Psoas muscle (tissue), 8 donors: ENCODE measurements around the gene C11orf58. TPM values are rescaled to one million over a fixed set of nuclear protein-coding genes. Genes with fewer than 3 reads are reported as not detected.

Source experiments
- ATAC-seq, 4 donors: fragments of 200-7000 bp; cut with Tn5 transposase; one replicate each; pipeline ENCODE4 v1.9.1; 2020; ENCODE audit warnings: moderate library complexity in 3 of 4, mild to moderate bottlenecking in 2 of 4
- DNase-seq, 2 donors: peaks; one replicate each; pipeline ENCODE4 v3.0.0-alpha.2; 2020
- H3K27ac ChIP-seq: fragments of 200-600 bp; one replicate; pipeline ENCODE4 v1.8.0; 2022
- H3K27me3 ChIP-seq, 3 donors: fragments of 200-600 bp in 1 of 3; one replicate each; pipeline versions ENCODE4 v1.6.1 to v1.8.0; 2013 to 2022; ENCODE audit warnings: low read length in 2 of 3, mild to moderate bottlenecking in 2 of 3, moderate library complexity in 1 of 3; ENCODE audit not compliant: insufficient read depth in 3 of 3
- H3K36me3 ChIP-seq, 2 donors: fragments of 200-600 bp in 1 of 2; one replicate each; pipeline versions ENCODE4 v1.6.1 to v1.8.0; 2013 to 2022; ENCODE audit warnings: low read depth in 1 of 2, mild to moderate bottlenecking in 1 of 2, moderate library complexity in 1 of 2; ENCODE audit not compliant: insufficient read depth in 1 of 2
- H3K4me1 ChIP-seq: fragments of 200-600 bp; one replicate; pipeline ENCODE4 v1.8.0; 2022
- H3K4me3 ChIP-seq: fragments of 200-600 bp; one replicate; pipeline ENCODE4 v1.8.0; 2022; ENCODE audit warnings: mild to moderate bottlenecking
- H3K9me3 ChIP-seq: fragments of 200-600 bp; one replicate; pipeline ENCODE4 v1.8.0; 2022
- CTCF ChIP-seq: fragments of 200-600 bp; IDR thresholded peaks from one replicate; pipeline ENCODE4 v1.8.0; 2022; ENCODE audit warnings: antibody characterized with exemption
- WGBS, 3 donors: extraction: QIAGEN DNeasy Blood & Tissue Kit; methylation state at CpG; one replicate each; pipeline versions ENCODE4 v1.1.6 to v1.1.7; 2013; 5-methylcytosine and 5-hydroxymethylcytosine counted together
- intact Hi-C, 2 donors: fragments of 100-400 bp; cut with DNase I; formaldehyde crosslinking; loops; one replicate each; pipeline versions ENCODE4 v1.11.0 to v1.14.2; 2022
- polyA plus RNA-seq, 3 donors: library from polyadenylated mRNA; stranded (reverse); fragments of 200-250 nt; gene quantifications; one replicate each; pipeline ENCODE4 v1.2.3, GENCODE V29; 2013
- total RNA-seq, 4 donors: library from RNA; stranded (reverse); fragmentation: NEBNext Ultra II Directional in 2 of 4; extraction: Animal tissue kit (Norgen Biotek cat#: 25700) in 2 of 4; gene quantifications; one replicate each; pipeline versions ENCODE4 v1.2.1 to v1.2.4, GENCODE V29; 2021 to 2023
- donor health status: healthy with polysubstance abuse.
- donor health status: DM: no; HTN: no; CAD: no; lungs with moderate emphysema.
- donor health status: Bipolar disorder and iron deficiency.
- donor health status: healthy.
- donor health status: DM: yes; HTN: yes; CAD: no.
- donor health status: DM: no; HTN: no; CAD: no.
- donor health status: DM: no; HTN: no; CAD: no.
- donor health status: DM: yes; HTN: yes; CAD: no.

The C11orf58 gene
- total and polyA plus RNA-seq, 7 donors = 80.7 to 218 (median 92.2) TPM

DNA sequence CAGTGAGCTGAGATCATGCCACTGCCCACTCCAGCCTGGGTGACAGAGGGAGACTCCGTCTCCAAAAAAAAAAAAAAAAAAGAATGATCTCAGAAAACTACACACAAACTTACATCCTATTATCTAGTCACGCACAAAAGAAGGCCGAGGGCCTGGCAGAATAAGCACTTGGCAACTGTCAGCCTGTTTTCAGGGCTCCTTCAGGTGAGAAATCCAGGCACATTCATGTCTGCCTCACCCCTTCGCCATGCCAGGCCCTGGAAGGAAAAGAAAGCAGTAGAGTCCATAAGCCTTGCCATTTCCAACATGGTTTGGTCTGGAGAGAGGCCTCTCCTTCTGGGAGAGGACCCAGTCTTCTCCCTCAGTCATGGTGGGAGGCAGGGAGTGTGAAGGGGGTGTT is 30.9 kb downstream of the C11orf58 start:
- ATAC-seq (no peak), DNase-seq (no peak)
- no peak overlapping the region for H3K4me3 ChIP-seq
- no peaks in the 10 kb centered on the region for H3K27me3 ChIP-seq
- TF ChIP-seq CTCF = no peak
- H3K4me1 ChIP-seq = no peaks in the 10 kb centered on the region
- no peak overlapping the region for H3K27ac ChIP-seq
- 87 to 98% (median 96%) methylated on average over 3 to 4 of the region's 4 CpGs for WGBS, 3 donors
- H3K36me3 ChIP-seq = no peaks in the 10 kb centered on the region
- no peaks in the 10 kb centered on the region for H3K9me3 ChIP-seq
- intact Hi-C loops = no loop called here

DNA sequence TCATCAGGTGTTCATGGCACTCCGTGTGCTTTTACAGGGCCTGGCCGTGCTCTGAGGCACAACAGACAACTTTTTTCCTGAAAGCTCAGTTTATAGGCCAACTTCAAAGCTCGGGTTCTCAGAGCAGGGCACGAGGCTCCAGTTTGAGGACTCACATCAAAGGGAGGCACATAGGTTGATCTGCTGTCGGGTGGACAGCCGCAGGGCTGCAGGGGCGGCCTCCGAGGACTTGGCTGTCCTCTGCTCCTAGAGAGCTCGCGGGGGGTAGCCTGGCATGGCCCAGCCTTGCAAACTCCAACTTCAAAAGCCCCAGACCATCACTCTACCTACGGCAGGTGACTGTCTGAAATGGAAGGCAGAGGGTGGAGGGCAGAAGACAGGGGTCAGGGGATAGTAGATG is 31.6 kb downstream of the C11orf58 start:
- no peaks in the 10 kb centered on the region for H3K4me1 ChIP-seq
- 73 to 77% (median 74%) methylated on average over 11 of the region's 11 CpGs for WGBS, 3 donors
- no peaks in the 10 kb centered on the region for H3K9me3 ChIP-seq
- no peaks in the 10 kb centered on the region for H3K27me3 ChIP-seq
- no peak for TF ChIP-seq CTCF
- no peak overlapping the region for H3K4me3 ChIP-seq
- H3K36me3 ChIP-seq = no peaks in the 10 kb centered on the region
- ATAC-seq (no peak), DNase-seq (no peak)
- intact Hi-C loops = no loop called here
- no peak overlapping the region for H3K27ac ChIP-seq

- H3K36me3 ChIP-seq = no peaks in the 10 kb centered on the region
- H3K4me3 ChIP-seq = no peak overlapping the region
- no peaks in the 10 kb centered on the region for H3K4me1 ChIP-seq
- WGBS, 3 donors = 88 to 90% (median 89%) methylated on average over 12 of the region's 12 CpGs
- no peaks in the 10 kb centered on the region for H3K27me3 ChIP-seq
- H3K9me3 ChIP-seq = no peaks in the 10 kb centered on the region
- TF ChIP-seq CTCF = no peak
- ATAC-seq (no peak), DNase-seq (no peak)
- intact Hi-C loops = no loop called here
- no peak overlapping the region for H3K27ac ChIP-seq
Measured at GRCh38 chr11:16771350-16772140, 33.1 kb downstream of the C11orf58 start.

DNA sequence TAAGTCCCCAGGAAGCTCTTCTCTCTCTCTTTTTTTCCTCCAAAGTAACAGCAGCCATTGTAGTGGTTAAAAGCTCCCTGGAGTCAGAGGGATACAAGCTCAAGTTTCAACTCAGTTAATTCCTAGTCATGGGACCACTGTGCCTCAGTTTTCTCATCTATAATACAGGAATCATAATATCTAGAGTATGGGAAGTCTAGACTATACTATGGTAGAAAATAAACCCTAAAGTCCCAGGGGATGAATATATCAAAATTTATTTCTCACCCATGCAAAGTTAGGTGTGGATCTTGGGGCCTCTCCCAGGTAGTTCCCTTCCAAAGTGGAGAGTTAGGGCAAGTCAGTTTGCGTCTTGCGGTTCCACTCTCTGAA is 33.7 kb downstream of the C11orf58 start:
- DNase-seq = no peak
- intact Hi-C loops = no loop called here
- 96 to 97% (median 97%) methylated on average over 2 of the region's 2 CpGs for whole genome bisulfite sequencing, 3 donors
- no peaks in the 10 kb centered on the region for H3K9me3 ChIP-seq
- H3K27ac ChIP-seq = no peak overlapping the region
- H3K36me3 ChIP-seq = no peaks in the 10 kb centered on the region
- no peak overlapping the region for H3K4me3 ChIP-seq
- H3K4me1 ChIP-seq = no peaks in the 10 kb centered on the region
- no peaks in the 10 kb centered on the region for H3K27me3 ChIP-seq
- no peak for TF ChIP-seq CTCF
- no peak for ATAC-seq
